ENCODE results near the gene FCRL2.

GRCh38 chr1:157704878-157705277 lies 72.1 kb downstream of the FCRL2 start:
- TF ChIP-seq CTCF (IDR thresholded peaks at IDR 0.05) (no peak), POLR2A (IDR thresholded peaks at IDR 0.05) (no peak)
